ENCODE results near the gene HDGFL2.

HDGFL2 gene

DNA sequence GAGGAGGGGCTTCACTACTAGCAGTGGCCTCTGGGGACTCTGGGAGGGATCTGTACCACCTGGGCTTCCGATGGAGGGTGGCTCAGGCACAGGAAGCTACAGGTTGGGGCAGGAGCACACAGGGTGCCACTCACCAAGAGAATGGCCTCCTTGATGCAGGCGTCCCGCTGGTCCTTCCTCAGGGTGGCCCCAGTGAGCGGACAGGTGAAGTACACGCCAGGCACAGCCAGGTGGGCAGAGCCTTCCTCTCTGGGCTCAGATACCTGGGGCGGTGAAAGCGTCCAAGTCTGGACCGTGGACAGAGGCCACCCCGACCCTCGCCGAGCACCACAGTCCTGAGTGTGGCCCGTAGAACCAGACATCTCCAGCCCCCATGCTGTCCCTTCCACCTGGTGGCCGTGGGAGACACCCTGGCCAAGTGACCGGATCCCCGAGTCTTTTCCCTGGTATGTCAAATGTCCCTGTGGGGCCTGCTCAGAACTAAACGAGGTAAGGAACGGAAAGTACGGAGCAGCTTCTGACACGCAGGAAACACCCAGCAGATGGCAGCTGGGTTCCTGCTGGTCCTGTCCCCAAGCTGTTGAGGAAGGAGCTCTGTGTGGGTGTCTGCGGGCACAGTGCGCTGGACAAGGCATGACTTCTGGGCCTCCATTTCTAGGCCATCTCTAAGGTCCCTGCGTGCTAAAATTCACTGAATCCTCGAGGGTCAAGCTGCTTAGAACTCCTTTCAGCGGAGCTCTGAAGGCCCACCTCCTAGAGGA, 19.7 kb upstream of the HDGFL2 start:
- Histone ChIP-seq H3K4me3 (no peak overlapping the region), H3K9me3 (no peaks in the 10 kb centered on the region), H3K4me1 (peaks cover 0 to 23% (median 19%) of the 10 kb centered on the region in 4 donors), H3K27ac (no peak overlapping the region), H3K27me3 (no peaks in the 10 kb centered on the region), H3K36me3 (peaks cover 52 to 73% (median 60%) of the 10 kb centered on the region in 3 donors)
- intact Hi-C loops (cut with DNase I; ENCODE audit: low total_unique reads) = no loop called here
- no peak for DNase-seq
- TF ChIP-seq, protein P1, sequence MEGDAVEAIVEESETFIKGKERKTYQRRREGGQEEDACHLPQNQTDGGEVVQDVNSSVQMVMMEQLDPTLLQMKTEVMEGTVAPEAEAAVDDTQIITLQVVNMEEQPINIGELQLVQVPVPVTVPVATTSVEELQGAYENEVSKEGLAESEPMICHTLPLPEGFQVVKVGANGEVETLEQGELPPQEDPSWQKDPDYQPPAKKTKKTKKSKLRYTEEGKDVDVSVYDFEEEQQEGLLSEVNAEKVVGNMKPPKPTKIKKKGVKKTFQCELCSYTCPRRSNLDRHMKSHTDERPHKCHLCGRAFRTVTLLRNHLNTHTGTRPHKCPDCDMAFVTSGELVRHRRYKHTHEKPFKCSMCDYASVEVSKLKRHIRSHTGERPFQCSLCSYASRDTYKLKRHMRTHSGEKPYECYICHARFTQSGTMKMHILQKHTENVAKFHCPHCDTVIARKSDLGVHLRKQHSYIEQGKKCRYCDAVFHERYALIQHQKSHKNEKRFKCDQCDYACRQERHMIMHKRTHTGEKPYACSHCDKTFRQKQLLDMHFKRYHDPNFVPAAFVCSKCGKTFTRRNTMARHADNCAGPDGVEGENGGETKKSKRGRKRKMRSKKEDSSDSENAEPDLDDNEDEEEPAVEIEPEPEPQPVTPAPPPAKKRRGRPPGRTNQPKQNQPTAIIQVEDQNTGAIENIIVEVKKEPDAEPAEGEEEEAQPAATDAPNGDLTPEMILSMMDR (IDR thresholded peaks at IDR 0.05) = no peak

DNA sequence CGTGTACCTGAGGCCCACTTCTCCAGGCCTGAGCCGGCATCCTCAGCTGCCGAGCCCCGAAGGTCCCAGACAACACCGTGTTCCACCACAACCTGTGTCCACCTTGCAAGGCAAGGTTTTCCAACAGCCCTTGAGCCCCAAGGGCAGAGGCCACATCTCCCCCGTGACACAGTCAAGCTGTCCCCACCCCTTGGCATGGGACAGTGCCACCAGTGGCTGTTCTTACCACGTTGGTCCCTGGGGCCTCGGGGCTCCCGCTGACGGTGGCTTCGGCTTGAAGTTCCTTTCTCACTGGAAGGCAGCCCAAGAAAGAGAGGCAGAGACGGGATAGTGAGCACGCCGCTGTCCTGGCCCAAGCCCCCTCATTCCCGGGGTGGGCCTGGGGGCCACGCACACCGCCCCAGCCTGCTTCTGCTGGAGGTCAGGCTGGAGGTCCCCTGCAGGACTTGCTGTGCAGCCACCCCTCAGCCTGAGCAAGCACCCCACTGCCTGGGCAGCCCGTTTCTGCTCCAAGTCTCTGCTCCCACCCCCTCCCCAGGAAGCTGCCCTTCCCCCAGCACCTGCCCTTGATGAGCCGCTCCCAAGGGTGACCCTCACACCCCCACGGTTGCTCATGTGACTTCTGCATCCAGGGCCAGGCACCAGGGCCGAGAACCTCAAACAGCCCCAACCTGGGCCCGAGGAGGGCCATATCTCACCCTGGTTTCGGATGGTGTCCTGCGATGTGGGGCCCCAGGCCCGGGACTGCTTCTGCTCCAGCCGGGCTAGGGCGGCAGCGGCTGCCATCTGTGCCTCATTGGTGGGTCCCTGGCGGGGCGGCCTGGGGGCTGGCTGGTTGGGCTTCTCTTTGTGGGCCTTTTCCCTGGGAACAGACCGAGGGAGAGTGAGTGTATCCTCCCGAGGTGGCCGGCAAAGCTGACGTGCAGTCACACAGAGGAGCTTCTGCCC, 18.6 kb upstream of the HDGFL2 start:
- Histone ChIP-seq H3K27ac (no peak overlapping the region), H3K9me3 (no peaks in the 10 kb centered on the region), H3K4me1 (peaks cover 0 to 27% (median 24%) of the 10 kb centered on the region in 4 donors), H3K27me3 (no peaks in the 10 kb centered on the region), H3K36me3 (peaks cover 43 to 62% (median 49%) of the 10 kb centered on the region in 3 donors), H3K4me3 (no peak overlapping the region)
- DNase-seq = no peak
- TF ChIP-seq, protein P1 (IDR thresholded peaks at IDR 0.05) = no peak
- intact Hi-C loops (cut with DNase I; ENCODE audit: low total_unique reads) = no loop called here

DNA sequence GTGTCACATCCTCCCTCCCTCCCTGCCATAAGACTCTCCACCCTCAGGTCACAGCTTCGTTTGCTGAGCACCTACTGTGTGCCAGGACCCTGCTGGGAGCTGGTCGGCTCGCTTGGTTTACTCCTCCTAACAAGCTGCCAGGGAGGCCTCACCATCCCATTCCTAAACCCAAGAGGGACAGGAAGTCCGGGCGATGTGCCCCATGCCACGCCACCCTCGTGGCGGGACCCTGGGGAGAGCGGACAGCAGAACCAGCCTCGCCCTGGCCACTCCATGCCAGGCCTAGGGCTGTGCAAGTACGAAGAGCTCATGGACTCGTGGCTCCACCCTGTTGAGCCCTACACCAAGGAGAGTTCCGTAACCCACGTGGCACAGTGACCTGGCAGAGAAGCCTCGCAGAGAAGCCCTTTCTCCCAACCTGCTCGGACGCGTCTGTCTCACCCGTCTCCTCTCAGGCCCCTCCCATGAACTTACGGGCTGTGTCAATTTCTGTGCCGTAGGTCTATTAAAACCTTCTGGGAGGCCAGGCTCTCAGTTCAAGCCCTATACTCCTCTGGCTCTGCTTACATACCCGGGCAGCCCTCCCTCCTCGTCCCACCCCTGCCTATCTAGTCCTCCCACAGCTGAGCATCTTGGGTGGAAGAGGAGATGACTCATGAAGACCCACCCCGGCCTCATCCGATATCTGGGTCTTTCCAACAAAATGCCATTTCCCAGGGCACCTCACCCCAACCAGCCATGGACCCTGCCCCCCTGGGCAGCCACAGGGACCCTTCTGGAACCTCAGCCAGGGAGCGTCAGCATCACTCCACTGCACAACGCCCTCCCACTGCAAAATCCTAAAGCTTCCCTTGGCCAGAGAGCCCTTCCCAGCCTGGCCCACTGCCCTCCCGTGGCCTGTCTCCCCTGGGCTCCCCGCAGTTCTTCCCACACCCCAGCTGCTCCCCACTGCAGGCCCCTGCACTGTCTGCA, 17.1 kb upstream of the HDGFL2 start:
- Histone ChIP-seq H3K9me3 (no peaks in the 10 kb centered on the region), H3K27ac (peak overlapping the region in 1 of 2 donors; percentile 89), H3K4me3 (no peak overlapping the region), H3K36me3 (peaks cover 35 to 47% (median 35%) of the 10 kb centered on the region in 3 donors), H3K4me1 (peaks cover 0 to 27% (median 24%) of the 10 kb centered on the region in 4 donors), H3K27me3 (no peaks in the 10 kb centered on the region)
- TF ChIP-seq, protein P1 (IDR thresholded peaks at IDR 0.05) = no peak
- peak in 1 of 2 donors; percentile 48 for DNase-seq
- intact Hi-C loops (cut with DNase I; ENCODE audit: low total_unique reads) = no loop called here

DNA sequence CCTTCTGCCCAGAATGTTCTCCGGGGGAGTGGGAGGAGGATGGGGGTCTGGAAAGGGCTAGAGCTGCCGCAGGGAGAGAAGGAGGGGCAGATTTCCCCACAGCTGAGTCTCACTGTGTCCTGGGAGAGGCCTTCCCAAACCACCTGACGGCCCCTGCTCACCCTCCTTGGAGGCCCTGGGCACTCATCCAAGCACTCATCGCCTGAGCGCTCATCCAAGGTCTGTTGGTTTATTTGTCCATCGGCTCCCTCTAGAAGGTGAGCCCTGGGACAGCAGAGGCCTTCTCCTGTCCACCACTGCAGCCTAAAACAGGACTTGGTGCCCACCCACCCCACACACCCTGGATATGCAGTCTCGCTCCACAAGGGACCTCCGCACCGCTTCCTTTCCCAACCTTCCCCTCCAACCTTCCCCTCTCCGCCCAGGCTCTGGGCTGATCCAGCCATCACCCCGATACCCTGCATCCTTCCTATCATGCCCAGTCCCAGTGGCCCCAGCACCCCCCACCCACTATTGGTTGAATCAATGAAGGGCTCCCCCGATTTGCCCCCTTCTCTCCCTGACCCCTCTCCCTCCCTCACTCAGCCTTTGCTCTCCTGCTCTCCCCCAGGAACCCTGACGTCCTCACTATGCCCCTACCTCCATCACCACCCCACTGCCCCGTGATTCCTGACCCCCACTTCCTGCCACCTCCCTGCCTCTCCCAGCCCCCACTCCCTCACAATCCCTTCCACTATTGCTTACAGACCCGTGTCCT, 16.2 kb upstream of the HDGFL2 start:
- Histone ChIP-seq H3K27ac (peak overlapping the region; percentile 85 to 89), H3K4me1 (peaks cover 0 to 27% (median 24%) of the 10 kb centered on the region in 4 donors), H3K4me3 (peak overlapping the region; percentile 79 to 94), H3K9me3 (no peaks in the 10 kb centered on the region), H3K36me3 (peaks cover 33 to 38% (median 34%) of the 10 kb centered on the region in 3 donors), H3K27me3 (no peaks in the 10 kb centered on the region)
- no peak for DNase-seq
- intact Hi-C loops (cut with DNase I; ENCODE audit: low total_unique reads) = loop anchor here (1.0 kb wide), 1 partner anchor 14 kb away; no protein-coding TSS in a partner anchor
- TF ChIP-seq, protein P1 (IDR thresholded peaks at IDR 0.05) = no peak

Measured in tibial artery (tissue), 4 donors.